Activated naive CD8-positive, alpha-beta T cell treated with anti-CD3 and anti-CD28 coated beads for 36 hours (primary cell): ENCODE measurements around the gene USP49. TPM values are rescaled to one million over a fixed set of nuclear protein-coding genes. Genes with fewer than 3 reads are reported as not detected.
"Not testable (repeated sequence)": the region's sequence is repeated elsewhere in the genome, so short reads cannot be mapped to it uniquely, and the experiment has no call there.

Experiments
- DNase-seq: peaks from one replicate; pipeline ENCODE4 v3.0.0; 2021
- H3K27ac Mint-ChIP-seq: one replicate; pipeline ENCODE4 v1.8.0; 2022; ENCODE audit warnings: mild to moderate bottlenecking, moderate library complexity, mixed read lengths
- H3K27me3 Mint-ChIP-seq: one replicate; pipeline ENCODE4 v1.8.0; 2022; ENCODE audit warnings: mild to moderate bottlenecking, mixed read lengths
- H3K36me3 Mint-ChIP-seq: one replicate; pipeline ENCODE4 v1.8.0; 2021; ENCODE audit warnings: mild to moderate bottlenecking, mixed read lengths
- H3K4me1 Mint-ChIP-seq: one replicate; pipeline ENCODE4 v1.8.0; 2021; ENCODE audit warnings: mixed read lengths
- H3K4me3 Mint-ChIP-seq: one replicate; pipeline ENCODE4 v1.8.0; 2022; ENCODE audit warnings: mild to moderate bottlenecking, moderate library complexity, mixed read lengths
- H3K9me3 Mint-ChIP-seq: one replicate; pipeline ENCODE4 v1.8.0; 2022; ENCODE audit warnings: mixed read lengths
- total RNA-seq, 2 experiments: library from RNA; stranded (reverse); gene quantifications; one replicate each; pipeline ENCODE4 v1.2.3, GENCODE V29; 2021

Gene USP49
- total RNA-seq: 1 to 10 TPM; 4.4 to 4.5 TPM

- Mint-ChIP-seq H3K4me1 (peaks cover 8% of the 10 kb centered on the region), H3K27ac (peak within 1 kb of the TSS; percentile 89), H3K36me3 (no peaks in the 10 kb centered on the region), H3K27me3 (no peaks in the 10 kb centered on the region), H3K4me3 (peak within 1 kb of the TSS; percentile 86), H3K9me3 (no peaks in the 10 kb centered on the region)
- DNase-seq: peak; percentile 92
Measured at GRCh38 chr6:41895300-41896233, at the start of gene USP49. Gene USP49, minus strand, starts transcription at chr6:41895375. Its CDS starts 88,392 bp downstream, at chr6:41806983.

GRCh38 chr6:41943456-41943855 is 48.3 kb upstream of the USP49 start:
- H3K9me3 Mint-ChIP-seq: peaks cover 5% of the 10 kb centered on the region
- peaks cover 44% of the 10 kb centered on the region for H3K4me1 Mint-ChIP-seq
- H3K4me3 Mint-ChIP-seq: no peak overlapping the region
- peaks cover 39% of the 10 kb centered on the region for H3K36me3 Mint-ChIP-seq
- H3K27ac Mint-ChIP-seq: peak overlapping the region; percentile 62
- DNase-seq: no peak
- H3K27me3 Mint-ChIP-seq: no peaks in the 10 kb centered on the region

- Mint-ChIP-seq H3K4me3 (peak overlapping the region; percentile 87), H3K27ac (peak overlapping the region; percentile 93), H3K36me3 (peaks cover 42% of the 10 kb centered on the region), H3K4me1 (peaks cover 47% of the 10 kb centered on the region)
- H3K9me3 Mint-ChIP-seq, H3K27me3 Mint-ChIP-seq, DNase-seq: not testable (repeated sequence)
Measured at GRCh38 chr6:41942882-41943281, 47.7 kb upstream of the USP49 start.

- Mint-ChIP-seq H3K9me3 (peaks cover under 1% of the 10 kb centered on the region), H3K4me3 (peak overlapping the region; percentile 87), H3K27ac (peak overlapping the region; percentile 93), H3K36me3 (peaks cover 43% of the 10 kb centered on the region), H3K27me3 (no peaks in the 10 kb centered on the region), H3K4me1 (peaks cover 49% of the 10 kb centered on the region)
- no peak for DNase-seq
Measured at GRCh38 chr6:41942067-41942851, 47.1 kb upstream of the USP49 start.

GRCh38 chr6:41941280-41942066 is 46.3 kb upstream of the USP49 start, which contains the start of gene CCND3:
Gene CCND3, minus strand, starts transcription at chr6:41941808. Its CDS starts 159 bp downstream, at chr6:41941649.
- no peaks in the 10 kb centered on the region for H3K9me3 Mint-ChIP-seq
- peaks cover 48% of the 10 kb centered on the region for H3K36me3 Mint-ChIP-seq
- peak within 1 kb of the TSS; percentile 100 for H3K4me3 Mint-ChIP-seq
- H3K4me1 Mint-ChIP-seq: peaks cover 57% of the 10 kb centered on the region
- no peaks in the 10 kb centered on the region for H3K27me3 Mint-ChIP-seq
- peak within 1 kb of the TSS; percentile 93 for H3K27ac Mint-ChIP-seq
- DNase-seq: peak; percentile 95

- DNase-seq: peak; percentile 71
- Mint-ChIP-seq H3K9me3 (no peaks in the 10 kb centered on the region), H3K4me1 (peaks cover 60% of the 10 kb centered on the region), H3K36me3 (peaks cover 51% of the 10 kb centered on the region), H3K27me3 (no peaks in the 10 kb centered on the region), H3K27ac (peak overlapping the region; percentile 92), H3K4me3 (peak overlapping the region; percentile 100)
Measured at GRCh38 chr6:41940759-41941279, 45.6 kb upstream of the USP49 start.

GRCh38 chr6:41939848-41940758 is 44.9 kb upstream of the USP49 start:
- no peaks in the 10 kb centered on the region for H3K9me3 Mint-ChIP-seq
- peaks cover 60% of the 10 kb centered on the region for H3K4me1 Mint-ChIP-seq
- H3K4me3 Mint-ChIP-seq: peak overlapping the region; percentile 100
- H3K27me3 Mint-ChIP-seq: no peaks in the 10 kb centered on the region
- DNase-seq: peak; percentile 72
- H3K27ac Mint-ChIP-seq: peak overlapping the region; percentile 92
- peaks cover 51% of the 10 kb centered on the region for H3K36me3 Mint-ChIP-seq

GRCh38 chr6:41939176-41939847 is 44.1 kb upstream of the USP49 start:
- Mint-ChIP-seq H3K9me3 (no peaks in the 10 kb centered on the region), H3K4me1 (peaks cover 60% of the 10 kb centered on the region), H3K27ac (peak overlapping the region; percentile 92), H3K36me3 (peaks cover 59% of the 10 kb centered on the region), H3K4me3 (peak overlapping the region; percentile 100), H3K27me3 (no peaks in the 10 kb centered on the region)
- DNase-seq: peak; percentile 51

- Mint-ChIP-seq H3K27ac (peak overlapping the region; percentile 92), H3K36me3 (peaks cover 61% of the 10 kb centered on the region), H3K27me3 (no peaks in the 10 kb centered on the region), H3K4me3 (peak overlapping the region; percentile 100), H3K9me3 (no peaks in the 10 kb centered on the region), H3K4me1 (peaks cover 59% of the 10 kb centered on the region)
- DNase-seq: no peak
Measured at GRCh38 chr6:41938590-41939175, 43.5 kb upstream of the USP49 start.

- DNase-seq: peak; percentile 32
- Mint-ChIP-seq H3K36me3 (peaks cover 64% of the 10 kb centered on the region), H3K4me1 (peaks cover 58% of the 10 kb centered on the region), H3K27me3 (no peaks in the 10 kb centered on the region), H3K27ac (peak overlapping the region; percentile 92), H3K4me3 (peak overlapping the region; percentile 100), H3K9me3 (no peaks in the 10 kb centered on the region)
Measured at GRCh38 chr6:41937861-41938574, 42.8 kb upstream of the USP49 start.

GRCh38 chr6:41937472-41937860 is 42.3 kb upstream of the USP49 start:
- peaks cover 67% of the 10 kb centered on the region for H3K36me3 Mint-ChIP-seq
- peaks cover 61% of the 10 kb centered on the region for H3K4me1 Mint-ChIP-seq
- H3K4me3 Mint-ChIP-seq: peak overlapping the region; percentile 100
- H3K27me3 Mint-ChIP-seq: no peaks in the 10 kb centered on the region
- no peaks in the 10 kb centered on the region for H3K9me3 Mint-ChIP-seq
- no peak for DNase-seq
- H3K27ac Mint-ChIP-seq: peak overlapping the region; percentile 92

- H3K4me3 Mint-ChIP-seq: peak overlapping the region; percentile 100
- peaks cover 76% of the 10 kb centered on the region for H3K36me3 Mint-ChIP-seq
- DNase-seq: peak; percentile 85
Measured at GRCh38 chr6:41936073-41936837, 41.1 kb upstream of the USP49 start.

More at GRCh38 chr6:41936073-41936837, 41.1 kb upstream of the USP49 start:
- peaks cover 61% of the 10 kb centered on the region for H3K4me1 Mint-ChIP-seq
- H3K27me3 Mint-ChIP-seq: no peaks in the 10 kb centered on the region
- H3K9me3 Mint-ChIP-seq: no peaks in the 10 kb centered on the region
- H3K27ac Mint-ChIP-seq: peak overlapping the region; percentile 96
